ENCODE results near the gene ZNF407.

DNA sequence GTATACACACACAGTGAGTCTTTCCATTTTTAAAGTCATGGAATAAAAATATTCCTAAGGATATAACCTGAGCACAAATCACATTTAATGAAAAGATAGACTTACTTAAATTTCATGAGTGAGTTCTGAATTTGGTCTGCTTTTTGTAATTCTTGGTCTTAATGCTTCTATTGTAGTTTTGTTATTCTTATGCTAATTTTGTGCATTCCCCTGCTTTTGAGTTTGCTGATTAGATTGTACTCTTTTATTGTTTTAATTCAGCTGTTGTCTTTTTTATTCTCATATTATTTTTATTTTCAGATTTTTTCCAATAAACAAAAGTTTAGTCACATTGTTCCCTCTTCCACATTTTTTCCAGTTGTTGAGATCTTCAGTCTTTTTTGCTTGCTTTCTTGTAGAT lies 202.4 kb downstream of the ZNF407 start:
- TF ChIP-seq, protein P1, sequence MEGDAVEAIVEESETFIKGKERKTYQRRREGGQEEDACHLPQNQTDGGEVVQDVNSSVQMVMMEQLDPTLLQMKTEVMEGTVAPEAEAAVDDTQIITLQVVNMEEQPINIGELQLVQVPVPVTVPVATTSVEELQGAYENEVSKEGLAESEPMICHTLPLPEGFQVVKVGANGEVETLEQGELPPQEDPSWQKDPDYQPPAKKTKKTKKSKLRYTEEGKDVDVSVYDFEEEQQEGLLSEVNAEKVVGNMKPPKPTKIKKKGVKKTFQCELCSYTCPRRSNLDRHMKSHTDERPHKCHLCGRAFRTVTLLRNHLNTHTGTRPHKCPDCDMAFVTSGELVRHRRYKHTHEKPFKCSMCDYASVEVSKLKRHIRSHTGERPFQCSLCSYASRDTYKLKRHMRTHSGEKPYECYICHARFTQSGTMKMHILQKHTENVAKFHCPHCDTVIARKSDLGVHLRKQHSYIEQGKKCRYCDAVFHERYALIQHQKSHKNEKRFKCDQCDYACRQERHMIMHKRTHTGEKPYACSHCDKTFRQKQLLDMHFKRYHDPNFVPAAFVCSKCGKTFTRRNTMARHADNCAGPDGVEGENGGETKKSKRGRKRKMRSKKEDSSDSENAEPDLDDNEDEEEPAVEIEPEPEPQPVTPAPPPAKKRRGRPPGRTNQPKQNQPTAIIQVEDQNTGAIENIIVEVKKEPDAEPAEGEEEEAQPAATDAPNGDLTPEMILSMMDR (IDR thresholded peaks at IDR 0.05 in 8 of 11, conservative IDR thresholded peaks at IDR 0.05 in 3 of 11): no peak
- no peak for TF ChIP-seq POLR2AphosphoS5 (IDR thresholded peaks at IDR 0.05)
- no peak for TF ChIP-seq POLR2A (IDR thresholded peaks at IDR 0.05)
